ENCODE results near the gene RAB40C. TPM values are rescaled to one million over a fixed set of nuclear protein-coding genes. Genes with fewer than 3 reads are reported as not detected.
A peak's percentile ranks its signal among the peaks of the same experiment; 100 is the strongest.

Gene RAB40C
- total and polyA plus RNA-seq, 9 of the 15 experiments (the other 6 are each of a cell fraction or from before 2014, with no cell fraction given): 0.17 to 23.4 (median 8.7) TPM

DNA sequence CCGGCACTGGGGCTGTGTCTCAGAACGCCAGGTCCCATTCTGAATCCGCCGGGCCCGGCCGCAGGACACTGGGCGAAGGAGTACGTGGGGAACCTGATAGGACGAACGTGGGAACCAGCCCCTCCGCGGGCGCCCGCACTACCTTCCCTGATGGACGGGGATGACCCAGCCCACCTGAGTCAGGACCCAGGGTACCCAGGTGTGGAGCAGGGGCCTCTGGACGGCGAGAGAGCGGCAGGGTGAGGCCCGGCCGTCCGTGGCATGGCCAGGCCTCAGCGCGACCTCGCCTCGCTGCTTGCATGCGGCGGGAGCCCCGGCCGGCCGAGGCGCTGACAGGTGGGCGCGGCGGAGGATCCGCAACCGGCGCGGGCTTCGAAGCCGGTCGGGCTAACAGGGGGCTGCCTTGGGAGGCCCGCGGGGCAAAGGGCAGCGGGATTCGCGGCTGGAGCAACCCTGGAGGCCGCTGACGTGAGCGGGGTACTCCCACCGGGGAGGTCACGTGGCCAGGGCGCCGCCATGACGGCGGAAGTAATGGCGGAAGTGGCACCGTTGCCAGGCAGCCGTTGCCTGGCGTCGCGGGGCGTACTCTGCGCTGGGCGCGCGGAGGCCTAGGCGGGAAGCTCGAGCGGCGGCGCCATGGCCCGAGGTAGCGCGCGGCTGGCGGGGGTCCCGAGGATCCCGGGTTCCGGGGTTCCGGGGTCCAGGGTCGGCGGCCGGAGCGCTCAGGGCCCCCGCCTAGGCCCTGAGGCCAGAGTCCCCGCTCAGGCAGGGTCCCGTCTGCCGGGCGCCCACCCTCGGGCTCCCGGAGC, 59.1 kb downstream of the RAB40C start, which contains the start of gene WDR90 (continued):
- TF ChIP-seq, protein P1, sequence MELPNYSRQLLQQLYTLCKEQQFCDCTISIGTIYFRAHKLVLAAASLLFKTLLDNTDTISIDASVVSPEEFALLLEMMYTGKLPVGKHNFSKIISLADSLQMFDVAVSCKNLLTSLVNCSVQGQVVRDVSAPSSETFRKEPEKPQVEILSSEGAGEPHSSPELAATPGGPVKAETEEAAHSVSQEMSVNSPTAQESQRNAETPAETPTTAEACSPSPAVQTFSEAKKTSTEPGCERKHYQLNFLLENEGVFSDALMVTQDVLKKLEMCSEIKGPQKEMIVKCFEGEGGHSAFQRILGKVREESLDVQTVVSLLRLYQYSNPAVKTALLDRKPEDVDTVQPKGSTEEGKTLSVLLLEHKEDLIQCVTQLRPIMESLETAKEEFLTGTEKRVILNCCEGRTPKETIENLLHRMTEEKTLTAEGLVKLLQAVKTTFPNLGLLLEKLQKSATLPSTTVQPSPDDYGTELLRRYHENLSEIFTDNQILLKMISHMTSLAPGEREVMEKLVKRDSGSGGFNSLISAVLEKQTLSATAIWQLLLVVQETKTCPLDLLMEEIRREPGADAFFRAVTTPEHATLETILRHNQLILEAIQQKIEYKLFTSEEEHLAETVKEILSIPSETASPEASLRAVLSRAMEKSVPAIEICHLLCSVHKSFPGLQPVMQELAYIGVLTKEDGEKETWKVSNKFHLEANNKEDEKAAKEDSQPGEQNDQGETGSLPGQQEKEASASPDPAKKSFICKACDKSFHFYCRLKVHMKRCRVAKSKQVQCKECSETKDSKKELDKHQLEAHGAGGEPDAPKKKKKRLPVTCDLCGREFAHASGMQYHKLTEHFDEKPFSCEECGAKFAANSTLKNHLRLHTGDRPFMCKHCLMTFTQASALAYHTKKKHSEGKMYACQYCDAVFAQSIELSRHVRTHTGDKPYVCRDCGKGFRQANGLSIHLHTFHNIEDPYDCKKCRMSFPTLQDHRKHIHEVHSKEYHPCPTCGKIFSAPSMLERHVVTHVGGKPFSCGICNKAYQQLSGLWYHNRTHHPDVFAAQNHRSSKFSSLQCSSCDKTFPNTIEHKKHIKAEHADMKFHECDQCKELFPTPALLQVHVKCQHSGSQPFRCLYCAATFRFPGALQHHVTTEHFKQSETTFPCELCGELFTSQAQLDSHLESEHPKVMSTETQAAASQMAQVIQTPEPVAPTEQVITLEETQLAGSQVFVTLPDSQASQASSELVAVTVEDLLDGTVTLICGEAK (IDR thresholded peaks at IDR 0.05): no peak
- TF ChIP-seq, protein P1 (CRISPR knock-in tag; IDR thresholded peaks at IDR 0.05): no peak
- TF ChIP-seq ZNF239 (CRISPR knock-in tag; IDR thresholded peaks at IDR 0.05) (no peak), NFATC3 (IDR thresholded peaks at IDR 0.05) (no peak), ZNF77 (CRISPR knock-in tag; IDR thresholded peaks at IDR 0.05) (no peak), ZNF217 (CRISPR knock-in tag; IDR thresholded peaks at IDR 0.05) (no peak), CREBBP (IDR thresholded peaks at IDR 0.05; ENCODE audit: low read depth, low read length) (no peak), SMAD2 (IDR thresholded peaks at IDR 0.05; ENCODE audit: low read depth, low read length) (no peak), NR3C1 (CRISPR knock-in tag; IDR thresholded peaks at IDR 0.05) (no peak), POLR2G (IDR thresholded peaks at IDR 0.05; ENCODE audit: low read depth, low read length) (peak; percentile 64), NBN (IDR thresholded peaks at IDR 0.05; ENCODE audit: low read depth) (no peak), CREM (IDR thresholded peaks at IDR 0.05; ENCODE audit: low read depth) (no peak)
- TF ChIP-seq, protein P2, sequence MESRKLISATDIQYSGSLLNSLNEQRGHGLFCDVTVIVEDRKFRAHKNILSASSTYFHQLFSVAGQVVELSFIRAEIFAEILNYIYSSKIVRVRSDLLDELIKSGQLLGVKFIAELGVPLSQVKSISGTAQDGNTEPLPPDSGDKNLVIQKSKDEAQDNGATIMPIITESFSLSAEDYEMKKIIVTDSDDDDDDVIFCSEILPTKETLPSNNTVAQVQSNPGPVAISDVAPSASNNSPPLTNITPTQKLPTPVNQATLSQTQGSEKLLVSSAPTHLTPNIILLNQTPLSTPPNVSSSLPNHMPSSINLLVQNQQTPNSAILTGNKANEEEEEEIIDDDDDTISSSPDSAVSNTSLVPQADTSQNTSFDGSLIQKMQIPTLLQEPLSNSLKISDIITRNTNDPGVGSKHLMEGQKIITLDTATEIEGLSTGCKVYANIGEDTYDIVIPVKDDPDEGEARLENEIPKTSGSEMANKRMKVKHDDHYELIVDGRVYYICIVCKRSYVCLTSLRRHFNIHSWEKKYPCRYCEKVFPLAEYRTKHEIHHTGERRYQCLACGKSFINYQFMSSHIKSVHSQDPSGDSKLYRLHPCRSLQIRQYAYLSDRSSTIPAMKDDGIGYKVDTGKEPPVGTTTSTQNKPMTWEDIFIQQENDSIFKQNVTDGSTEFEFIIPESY (CRISPR knock-in tag; IDR thresholded peaks at IDR 0.05): peak; percentile 98
- TF ChIP-seq, protein P3, sequence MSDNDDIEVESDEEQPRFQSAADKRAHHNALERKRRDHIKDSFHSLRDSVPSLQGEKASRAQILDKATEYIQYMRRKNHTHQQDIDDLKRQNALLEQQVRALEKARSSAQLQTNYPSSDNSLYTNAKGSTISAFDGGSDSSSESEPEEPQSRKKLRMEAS (CRISPR knock-in tag; IDR thresholded peaks at IDR 0.05): no peak
- TF ChIP-seq, protein P4, sequence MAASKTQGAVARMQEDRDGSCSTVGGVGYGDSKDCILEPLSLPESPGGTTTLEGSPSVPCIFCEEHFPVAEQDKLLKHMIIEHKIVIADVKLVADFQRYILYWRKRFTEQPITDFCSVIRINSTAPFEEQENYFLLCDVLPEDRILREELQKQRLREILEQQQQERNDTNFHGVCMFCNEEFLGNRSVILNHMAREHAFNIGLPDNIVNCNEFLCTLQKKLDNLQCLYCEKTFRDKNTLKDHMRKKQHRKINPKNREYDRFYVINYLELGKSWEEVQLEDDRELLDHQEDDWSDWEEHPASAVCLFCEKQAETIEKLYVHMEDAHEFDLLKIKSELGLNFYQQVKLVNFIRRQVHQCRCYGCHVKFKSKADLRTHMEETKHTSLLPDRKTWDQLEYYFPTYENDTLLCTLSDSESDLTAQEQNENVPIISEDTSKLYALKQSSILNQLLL (CRISPR knock-in tag; IDR thresholded peaks at IDR 0.05; ENCODE audit: borderline replicate concordance): no peak
- TF ChIP-seq, protein P5, sequence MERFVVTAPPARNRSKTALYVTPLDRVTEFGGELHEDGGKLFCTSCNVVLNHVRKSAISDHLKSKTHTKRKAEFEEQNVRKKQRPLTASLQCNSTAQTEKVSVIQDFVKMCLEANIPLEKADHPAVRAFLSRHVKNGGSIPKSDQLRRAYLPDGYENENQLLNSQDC (CRISPR knock-in tag; IDR thresholded peaks at IDR 0.05): no peak
